Esophagus squamous epithelium (tissue), 5 donors: Measurements from ENCODE around the gene SIM1. TPM values are rescaled to one million over a fixed set of nuclear protein-coding genes. Genes with fewer than 3 reads are reported as not detected.

ENCODE experiments used
- DNase-seq: peaks from one replicate; lab custom pipeline; 2025; lab: John Stamatoyannopoulos, UW
- H3K27ac ChIP-seq, 4 donors: fragments of 200-600 bp; sonication (generic); one replicate each; pipeline ENCODE4 v1.5.1; 2016 to 2019; ENCODE audit warnings: mild to moderate bottlenecking in 1 of 4
- H3K27me3 ChIP-seq, 4 donors: fragments of 200-600 bp; sonication (generic); 1 replicate in 3 of 4; 2 replicates in 1 of 4; pipeline versions ENCODE4 v1.5.1 to v1.6.0; 2017 to 2021; ENCODE audit warnings: antibody characterized with exemption in 1 of 4
- H3K36me3 ChIP-seq, 3 donors: fragments of 200-600 bp; sonication (generic); one replicate each; pipeline ENCODE4 v1.5.1; 2016 to 2019
- H3K4me1 ChIP-seq, 3 donors: fragments of 200-600 bp; sonication (generic); one replicate each; pipeline ENCODE4 v1.5.1; 2017 to 2019
- H3K4me3 ChIP-seq, 4 donors: fragments of 200-600 bp; sonication (generic); 1 replicate in 3 of 4; 2 replicates in 1 of 4; pipeline ENCODE4 v1.5.1; 2016 to 2019; ENCODE audit warnings: mild to moderate bottlenecking in 2 of 4, moderate library complexity in 1 of 4
- H3K9me3 ChIP-seq, 3 donors: fragments of 200-600 bp; sonication (generic); one replicate each; pipeline ENCODE4 v1.5.1; 2016 to 2019
- POLR2A ChIP-seq, 4 donors: fragments of 450-650 bp; IDR thresholded peaks; one replicate each; pipeline ENCODE4 v1.6.1; 2017; ENCODE audit warnings: antibody characterized with exemption in 4 of 4, mild to moderate bottlenecking in 4 of 4, moderate library complexity in 3 of 4
- WGBS, 2 donors: methylation state at CpG; one replicate each; pipeline ENCODE4 v1.1.5; 2018; 5-methylcytosine and 5-hydroxymethylcytosine counted together
- intact Hi-C: fragments of 100-400 bp; cut with DNase I; formaldehyde crosslinking; loops from one replicate; pipeline ENCODE4 v1.15.0; 2022
- total RNA-seq, 4 donors: library from RNA; depleted of rRNA; stranded (reverse); fragments of >200 nt; gene quantifications; one replicate each; pipeline ENCODE4 v1.1.0, GENCODE V29; 2016
- TF ChIP-seq, protein P1 (sequence below), 6 experiments: fragments of 450-650 bp in 4 of 6; fragments of 200-600 bp in 2 of 6; sonication (generic) in 2 of 6; IDR thresholded peaks; one replicate each; pipeline ENCODE4 v1.5.1; 2016 to 2019; ENCODE audit warnings: antibody characterized with exemption in 6 of 6, mild to moderate bottlenecking in 4 of 6, moderate library complexity in 4 of 6
- donor health status: DM: yes; HTN: yes; CAD: no.

SIM1 gene
- total RNA-seq, 4 donors from 2014 or later = under 0.01 TPM; not detected in 3

GRCh38 chr6:100490065-100490464, 25.3 kb upstream of the SIM1 start:
- DNase-seq = no peak
- Histone ChIP-seq H3K36me3 (no peaks in the 10 kb centered on the region), H3K4me1 (no peaks in the 10 kb centered on the region), H3K4me3 (no peak overlapping the region), H3K27me3 (peaks cover 0 to 37% (median 0%) of the 10 kb centered on the region in 4 donors), H3K9me3 (no peaks in the 10 kb centered on the region), H3K27ac (no peak overlapping the region)
- 67 to 88% methylated on average over 2 of the region's 2 CpGs for WGBS, 2 donors
- intact Hi-C loops = no loop called here
- no peak for TF ChIP-seq POLR2A (IDR thresholded peaks at IDR 0.05)
- TF ChIP-seq, protein P1, sequence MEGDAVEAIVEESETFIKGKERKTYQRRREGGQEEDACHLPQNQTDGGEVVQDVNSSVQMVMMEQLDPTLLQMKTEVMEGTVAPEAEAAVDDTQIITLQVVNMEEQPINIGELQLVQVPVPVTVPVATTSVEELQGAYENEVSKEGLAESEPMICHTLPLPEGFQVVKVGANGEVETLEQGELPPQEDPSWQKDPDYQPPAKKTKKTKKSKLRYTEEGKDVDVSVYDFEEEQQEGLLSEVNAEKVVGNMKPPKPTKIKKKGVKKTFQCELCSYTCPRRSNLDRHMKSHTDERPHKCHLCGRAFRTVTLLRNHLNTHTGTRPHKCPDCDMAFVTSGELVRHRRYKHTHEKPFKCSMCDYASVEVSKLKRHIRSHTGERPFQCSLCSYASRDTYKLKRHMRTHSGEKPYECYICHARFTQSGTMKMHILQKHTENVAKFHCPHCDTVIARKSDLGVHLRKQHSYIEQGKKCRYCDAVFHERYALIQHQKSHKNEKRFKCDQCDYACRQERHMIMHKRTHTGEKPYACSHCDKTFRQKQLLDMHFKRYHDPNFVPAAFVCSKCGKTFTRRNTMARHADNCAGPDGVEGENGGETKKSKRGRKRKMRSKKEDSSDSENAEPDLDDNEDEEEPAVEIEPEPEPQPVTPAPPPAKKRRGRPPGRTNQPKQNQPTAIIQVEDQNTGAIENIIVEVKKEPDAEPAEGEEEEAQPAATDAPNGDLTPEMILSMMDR (IDR thresholded peaks at IDR 0.05) = no peak

GRCh38 chr6:100488244-100488643, 23.5 kb upstream of the SIM1 start:
- intact Hi-C loops = no loop called here
- no peak for DNase-seq
- TF ChIP-seq, protein P1 (IDR thresholded peaks at IDR 0.05) = no peak
- no peak for TF ChIP-seq POLR2A (IDR thresholded peaks at IDR 0.05)
- Histone ChIP-seq H3K9me3 (no peaks in the 10 kb centered on the region), H3K4me3 (no peak overlapping the region), H3K36me3 (no peaks in the 10 kb centered on the region), H3K27me3 (peaks cover 0 to 48% (median 0%) of the 10 kb centered on the region in 4 donors), H3K4me1 (no peaks in the 10 kb centered on the region), H3K27ac (no peak overlapping the region)
- 66 to 76% methylated on average over 4 to 5 of the region's 5 CpGs for WGBS, 2 donors

GRCh38 chr6:100487638-100488037, 22.9 kb upstream of the SIM1 start:
- TF ChIP-seq, protein P1 (IDR thresholded peaks at IDR 0.05) = no peak
- no peak for TF ChIP-seq POLR2A (IDR thresholded peaks at IDR 0.05)

DNA sequence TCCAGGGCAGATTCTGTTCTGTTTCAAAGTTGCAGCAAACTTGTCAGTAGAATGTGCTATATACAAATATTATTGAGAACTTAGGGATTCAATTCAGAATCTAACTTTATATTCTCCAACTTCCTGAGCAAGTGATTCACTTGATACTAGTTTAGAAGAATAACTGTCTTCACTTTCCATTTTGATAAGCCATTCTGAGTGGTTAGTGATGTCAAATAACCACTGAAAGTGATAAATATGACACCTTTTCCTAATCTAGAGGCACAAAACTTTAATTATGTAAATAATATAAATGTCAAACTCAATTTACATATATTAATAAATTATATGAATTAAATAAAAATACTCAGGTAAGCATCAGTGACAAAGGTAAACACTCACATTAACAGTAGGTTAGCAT, 20.5 kb upstream of the SIM1 start:
- Histone ChIP-seq H3K4me3 (no peak overlapping the region), H3K27ac (no peak overlapping the region), H3K27me3 (peaks cover 0 to 50% (median 0%) of the 10 kb centered on the region in 4 donors), H3K9me3 (no peaks in the 10 kb centered on the region), H3K4me1 (no peaks in the 10 kb centered on the region), H3K36me3 (no peaks in the 10 kb centered on the region)
- intact Hi-C loops = no loop called here
- TF ChIP-seq, protein P1 (IDR thresholded peaks at IDR 0.05) = no peak
- TF ChIP-seq POLR2A (IDR thresholded peaks at IDR 0.05) = no peak
- DNase-seq = no peak

More at GRCh38 chr6:100487638-100488037, 22.9 kb upstream of the SIM1 start:
- H3K4me1 ChIP-seq = no peaks in the 10 kb centered on the region
- intact Hi-C loops = no loop called here
- H3K36me3 ChIP-seq = no peaks in the 10 kb centered on the region
- 85 to 92% methylated on average over 2 of the region's 2 CpGs for WGBS, 2 donors
- no peak overlapping the region for H3K27ac ChIP-seq
- DNase-seq = no peak
- no peaks in the 10 kb centered on the region for H3K9me3 ChIP-seq
- peaks cover 0 to 50% (median 0%) of the 10 kb centered on the region in 4 donors for H3K27me3 ChIP-seq
- H3K4me3 ChIP-seq = no peak overlapping the region

DNA sequence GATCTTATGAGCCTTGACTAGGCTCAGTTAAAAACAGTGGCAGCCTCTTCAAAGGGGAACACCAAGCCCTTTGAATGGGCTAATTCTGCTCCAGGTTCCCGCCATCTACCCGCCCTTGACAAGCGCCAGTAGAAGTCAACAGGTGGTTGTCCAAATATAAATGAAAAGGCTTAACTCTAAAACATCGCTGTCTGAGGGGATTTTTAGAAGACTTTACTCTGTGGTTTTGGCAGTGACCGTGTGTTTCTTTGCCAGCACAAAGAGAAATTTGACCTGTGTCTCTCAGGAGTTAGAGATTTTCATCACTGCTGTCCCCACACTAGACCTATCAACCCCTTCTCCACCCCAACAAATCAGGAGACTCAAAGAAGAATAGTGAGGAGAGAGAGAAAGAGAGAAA, 19.8 kb upstream of the SIM1 start:
- no peaks in the 10 kb centered on the region for H3K9me3 ChIP-seq
- no peak for DNase-seq
- WGBS, 2 donors = 45 to 50% methylated on average over 2 to 5 of the region's 5 CpGs
- H3K36me3 ChIP-seq = no peaks in the 10 kb centered on the region
- H3K4me3 ChIP-seq = no peak overlapping the region
- no peaks in the 10 kb centered on the region for H3K4me1 ChIP-seq
- H3K27ac ChIP-seq = no peak overlapping the region
- TF ChIP-seq, protein P1 (IDR thresholded peaks at IDR 0.05) = no peak
- TF ChIP-seq POLR2A (IDR thresholded peaks at IDR 0.05) = no peak
- intact Hi-C loops = no loop called here
- peaks cover 0 to 45% (median 0%) of the 10 kb centered on the region in 4 donors for H3K27me3 ChIP-seq
